OCI-LY1 (cell line): ENCODE data around the gene PDE6B.

Experiments
- H2AFZ ChIP-seq: fragments of 200-600 bp; sonication (generic), shearing (Covaris generic); 2 replicates; pipeline ENCODE4 v1.6.0; 2014; ENCODE audit warnings: antibody characterized with exemption, mild to moderate bottlenecking, low read length
- H3F3A ChIP-seq: fragments of 200-600 bp; sonication (generic), shearing (Covaris generic); 2 replicates; pipeline ENCODE4 v1.6.0; 2014; ENCODE audit warnings: mild to moderate bottlenecking, antibody characterized with exemption, low read length, moderate library complexity; ENCODE audit not compliant: insufficient read depth
- H3K27ac ChIP-seq: fragments of 200-600 bp; sonication (generic); 2 replicates; pipeline ENCODE4 v1.5.1; 2014; ENCODE audit warnings: low read length, mixed run types, mild to moderate bottlenecking, low read depth; ENCODE audit not compliant: poor library complexity, severe bottlenecking
- H3K27me3 ChIP-seq: fragments of 200-600 bp; sonication (generic); 2 replicates; pipeline ENCODE4 v1.6.0; 2014; ENCODE audit warnings: antibody characterized with exemption, mild to moderate bottlenecking, low read length, moderate library complexity; ENCODE audit not compliant: insufficient read depth
- H3K36me3 ChIP-seq: fragments of 200-600 bp; sonication (generic); 2 replicates; pipeline ENCODE4 v1.6.1; 2014; ENCODE audit warnings: mild to moderate bottlenecking, antibody characterized with exemption, low read length, moderate library complexity, mixed read lengths; ENCODE audit not compliant: insufficient read depth
- H3K4me1 ChIP-seq: fragments of 200-600 bp; sonication (generic); 2 replicates; pipeline ENCODE4 v1.5.1; 2014; ENCODE audit warnings: mild to moderate bottlenecking, low read length, moderate library complexity; ENCODE audit not compliant: insufficient read depth, severe bottlenecking
- H3K4me2 ChIP-seq: fragments of 200-600 bp; sonication (generic), shearing (Covaris generic); 2 replicates; pipeline ENCODE4 v1.6.1; 2014; ENCODE audit warnings: low read length
- H3K4me3 ChIP-seq: fragments of 200-600 bp; sonication (generic); 2 replicates; pipeline ENCODE4 v1.5.1; 2014; ENCODE audit warnings: low read length, low read depth, mild to moderate bottlenecking, mixed read lengths; ENCODE audit not compliant: poor library complexity, severe bottlenecking
- H3K79me2 ChIP-seq: fragments of 200-600 bp; shearing (Covaris generic); 2 replicates; pipeline ENCODE4 v1.6.1; 2016; ENCODE audit warnings: mixed run types, low read length, mixed read lengths; ENCODE audit not compliant: insufficient read depth
- H3K9ac ChIP-seq: fragments of 200-600 bp; sonication (generic), shearing (Covaris generic); 2 replicates; pipeline ENCODE4 v1.6.1; 2014; ENCODE audit warnings: mild to moderate bottlenecking, low read length, mixed read lengths
- H3K9me2 ChIP-seq: fragments of 200-600 bp; sonication (generic), shearing (Covaris generic); 2 replicates; pipeline ENCODE4 v1.6.1; 2014; ENCODE audit warnings: low read depth, mild to moderate bottlenecking, low read length, mixed read lengths
- H3K9me3 ChIP-seq: fragments of 200-600 bp; shearing (Covaris generic); 2 replicates; pipeline ENCODE4 v1.6.1; 2014; ENCODE audit warnings: low read length, mixed read lengths
- H4K20me1 ChIP-seq: fragments of 200-600 bp; sonication (generic), shearing (Covaris generic); 2 replicates; pipeline ENCODE4 v1.6.0; 2016; ENCODE audit warnings: mild to moderate bottlenecking, low read length; ENCODE audit not compliant: insufficient read depth
- EZH2 ChIP-seq: fragments of 200-600 bp; sonication (generic), shearing (Covaris generic); IDR thresholded peaks from 2 replicates; pipeline ENCODE4 v1.8.0; 2017; ENCODE audit warnings: borderline replicate concordance, mixed run types, mild to moderate bottlenecking, antibody characterized with exemption, low read length, moderate library complexity, mixed read lengths
- TF ChIP-seq, protein P1 (sequence below): fragments of 200-600 bp; sonication (generic), shearing (Covaris generic); IDR thresholded peaks from 2 replicates; pipeline ENCODE4 v1.5.1; 2017; ENCODE audit warnings: mild to moderate bottlenecking, antibody characterized with exemption, low read length, moderate library complexity, mixed read lengths

PDE6B gene

DNA sequence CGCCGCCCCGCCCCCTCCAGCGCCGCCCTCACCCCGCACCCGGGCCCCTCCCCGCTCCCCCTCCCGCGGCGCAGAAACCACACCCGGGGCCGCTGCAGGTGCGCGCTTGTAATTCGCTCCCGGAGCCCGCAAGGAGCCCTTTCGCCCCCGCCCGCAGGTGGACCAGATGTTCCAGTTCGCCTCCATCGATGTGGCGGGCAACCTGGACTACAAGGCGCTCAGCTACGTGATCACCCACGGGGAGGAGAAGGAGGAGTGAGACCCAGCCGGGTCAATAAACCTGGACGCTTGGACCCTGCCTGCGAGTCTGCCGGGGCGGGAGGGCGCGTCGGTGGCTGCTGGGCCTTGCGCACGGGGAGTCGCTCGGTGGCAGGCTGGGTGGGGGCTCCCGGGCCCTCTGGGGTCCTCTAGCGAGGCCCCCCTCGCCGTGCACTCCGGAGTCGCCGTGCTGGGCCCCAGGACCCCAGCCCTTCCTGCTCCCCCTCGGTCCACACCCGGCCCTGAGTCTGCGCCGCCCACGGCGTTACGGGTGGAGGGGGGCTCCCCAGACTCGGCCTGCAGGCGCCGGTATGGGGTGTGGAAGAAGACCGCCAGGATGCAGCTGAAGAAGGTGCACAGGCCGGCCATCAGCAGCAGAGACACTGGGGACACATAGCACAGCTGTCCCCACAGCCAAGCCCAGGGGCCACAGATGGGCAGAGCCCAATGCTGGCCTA lies 56.5 kb downstream of the PDE6B start:
- Histone ChIP-seq H3K4me3 (peak overlapping the region; percentile 27), H3K79me2 (no peaks in the 10 kb centered on the region), H4K20me1 (no peaks in the 10 kb centered on the region), H3K9me2 (no peaks in the 10 kb centered on the region), H3K27me3 (no peaks in the 10 kb centered on the region; the same call in 1 of the 2 replicates), H3K9ac (no peak overlapping the region), H3K27ac (no peak overlapping the region), H3F3A (no peaks in the 10 kb centered on the region), H3K4me1 (peaks cover 25% of the 10 kb centered on the region), H2AFZ (no peak overlapping the region), H3K4me2 (peak overlapping the region; percentile 38; the same call in 1 of the 2 replicates), H3K9me3 (no peaks in the 10 kb centered on the region), H3K36me3 (no peaks in the 10 kb centered on the region)
- TF ChIP-seq, protein P1, sequence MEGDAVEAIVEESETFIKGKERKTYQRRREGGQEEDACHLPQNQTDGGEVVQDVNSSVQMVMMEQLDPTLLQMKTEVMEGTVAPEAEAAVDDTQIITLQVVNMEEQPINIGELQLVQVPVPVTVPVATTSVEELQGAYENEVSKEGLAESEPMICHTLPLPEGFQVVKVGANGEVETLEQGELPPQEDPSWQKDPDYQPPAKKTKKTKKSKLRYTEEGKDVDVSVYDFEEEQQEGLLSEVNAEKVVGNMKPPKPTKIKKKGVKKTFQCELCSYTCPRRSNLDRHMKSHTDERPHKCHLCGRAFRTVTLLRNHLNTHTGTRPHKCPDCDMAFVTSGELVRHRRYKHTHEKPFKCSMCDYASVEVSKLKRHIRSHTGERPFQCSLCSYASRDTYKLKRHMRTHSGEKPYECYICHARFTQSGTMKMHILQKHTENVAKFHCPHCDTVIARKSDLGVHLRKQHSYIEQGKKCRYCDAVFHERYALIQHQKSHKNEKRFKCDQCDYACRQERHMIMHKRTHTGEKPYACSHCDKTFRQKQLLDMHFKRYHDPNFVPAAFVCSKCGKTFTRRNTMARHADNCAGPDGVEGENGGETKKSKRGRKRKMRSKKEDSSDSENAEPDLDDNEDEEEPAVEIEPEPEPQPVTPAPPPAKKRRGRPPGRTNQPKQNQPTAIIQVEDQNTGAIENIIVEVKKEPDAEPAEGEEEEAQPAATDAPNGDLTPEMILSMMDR, result no peak

DNA sequence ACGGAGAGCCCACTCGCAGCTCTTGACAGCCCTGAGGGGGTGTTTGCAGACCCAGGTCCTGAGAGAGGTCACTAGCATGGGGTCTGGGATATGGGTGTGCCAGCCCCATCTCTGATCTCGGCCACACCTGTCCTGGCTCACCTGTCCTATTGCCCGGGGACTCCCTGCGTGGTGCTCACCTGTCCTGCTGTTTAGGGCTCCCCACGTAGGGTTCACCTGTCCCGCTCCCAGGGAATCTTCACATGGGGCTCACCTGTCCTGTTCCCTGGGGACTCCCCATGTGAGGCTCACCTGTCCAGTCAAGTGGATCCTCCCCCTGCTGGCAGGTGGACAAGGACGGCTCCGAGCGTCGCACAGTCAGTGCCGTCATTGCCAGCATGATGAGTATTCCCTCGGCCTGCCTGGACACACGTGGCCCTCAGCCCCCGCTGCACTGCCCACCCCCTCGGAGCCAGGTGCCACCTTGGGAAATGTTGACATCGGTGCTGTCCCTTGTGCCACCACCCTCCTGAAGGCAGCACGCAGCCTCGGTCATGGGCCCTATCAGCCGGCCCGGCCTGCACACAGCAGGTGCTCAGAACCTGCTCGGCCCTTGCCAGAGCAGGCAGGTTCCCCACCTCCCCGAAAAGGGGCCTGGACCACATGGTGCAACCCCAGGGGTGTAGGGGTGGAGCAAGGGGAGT lies 57.3 kb downstream of the PDE6B start:
- Histone ChIP-seq H3K4me1 (peaks cover 17% of the 10 kb centered on the region), H3F3A (no peaks in the 10 kb centered on the region), H3K9ac (no peak overlapping the region), H3K79me2 (no peaks in the 10 kb centered on the region), H3K9me3 (no peaks in the 10 kb centered on the region), H3K9me2 (no peaks in the 10 kb centered on the region), H3K27ac (no peak overlapping the region), H3K4me3 (no peak overlapping the region), H3K36me3 (no peaks in the 10 kb centered on the region), H3K27me3 (no peaks in the 10 kb centered on the region; the same call in 1 of the 2 replicates), H4K20me1 (no peaks in the 10 kb centered on the region), H3K4me2 (no peak overlapping the region), H2AFZ (no peak overlapping the region)
- TF ChIP-seq EZH2, result no peak
- TF ChIP-seq, protein P1, result no peak

DNA sequence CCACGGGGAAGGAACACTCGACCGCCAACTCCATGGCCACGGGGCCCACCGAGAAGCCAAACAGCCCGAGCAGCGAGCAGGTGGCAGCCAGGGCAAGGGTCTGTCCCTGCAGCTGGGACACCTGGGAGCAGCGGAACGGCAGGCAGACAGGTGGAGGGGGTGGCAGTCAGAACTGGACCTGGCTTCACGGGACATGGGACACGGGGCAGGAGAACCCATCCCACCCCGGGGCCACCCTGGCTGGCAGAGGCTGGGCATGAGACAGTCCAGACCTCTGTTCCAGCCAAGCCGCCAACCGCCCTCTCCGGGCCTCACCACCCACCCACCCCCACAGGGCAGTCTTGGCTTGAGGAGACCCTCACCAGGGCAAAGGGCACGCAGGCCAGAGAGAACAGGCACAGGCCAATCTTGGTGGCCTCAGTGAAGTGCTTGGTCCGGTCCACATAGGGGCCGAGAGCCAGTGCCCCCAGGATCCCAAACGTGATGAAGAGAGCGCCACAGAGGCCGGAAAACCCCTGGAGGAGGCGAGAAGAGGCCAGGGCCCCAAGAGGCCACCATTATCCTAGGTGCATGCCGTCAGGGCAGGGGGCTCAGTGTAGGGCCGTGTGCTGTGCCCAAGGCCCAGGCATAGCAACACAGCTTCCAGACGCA lies 58.0 kb downstream of the PDE6B start:
- no peak overlapping the region for H3K9ac ChIP-seq
- H3K27me3 ChIP-seq, result no peaks in the 10 kb centered on the region; the same call in 1 of the 2 replicates
- no peaks in the 10 kb centered on the region for H3K9me3 ChIP-seq
- TF ChIP-seq, protein P1, result no peak
- TF ChIP-seq EZH2, result no peak
- H3K4me1 ChIP-seq, result peaks cover 10% of the 10 kb centered on the region
- H3F3A ChIP-seq, result no peaks in the 10 kb centered on the region
- no peak overlapping the region for H3K4me2 ChIP-seq
- H4K20me1 ChIP-seq, result no peaks in the 10 kb centered on the region
- no peaks in the 10 kb centered on the region for H3K36me3 ChIP-seq
- no peak overlapping the region for H3K4me3 ChIP-seq
- H2AFZ ChIP-seq, result no peak overlapping the region
- no peak overlapping the region for H3K27ac ChIP-seq
- H3K9me2 ChIP-seq, result no peaks in the 10 kb centered on the region
- no peaks in the 10 kb centered on the region for H3K79me2 ChIP-seq
